Fibroblast of skin of left quadriceps (primary cell): ENCODE results near the gene AGAP1.

Experiments used
- DNase-seq, 2 experiments: peaks; one replicate each; pipeline ENCODE4 v3.0.0-alpha.2; 2013; ENCODE audit warnings: low read depth in 2 of 2

AGAP1 gene

DNA sequence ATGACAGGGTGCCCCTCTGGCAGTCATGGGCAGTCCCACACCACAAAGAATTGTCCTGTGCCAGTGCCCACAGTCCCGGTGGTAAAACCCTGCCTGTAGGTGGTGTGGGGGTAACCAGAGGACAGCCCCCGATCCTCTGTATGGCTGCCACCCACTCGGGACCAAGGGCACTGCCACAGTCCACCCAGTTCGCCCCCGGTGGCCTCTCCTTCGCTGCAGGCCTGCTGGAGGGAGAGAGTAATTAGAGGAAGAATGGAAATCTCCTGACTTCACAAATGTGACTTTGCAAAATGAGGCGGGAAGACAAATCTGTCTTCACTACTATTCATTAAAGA is 663.0 kb downstream of the AGAP1 start:
- DNase-seq, result no peak

DNA sequence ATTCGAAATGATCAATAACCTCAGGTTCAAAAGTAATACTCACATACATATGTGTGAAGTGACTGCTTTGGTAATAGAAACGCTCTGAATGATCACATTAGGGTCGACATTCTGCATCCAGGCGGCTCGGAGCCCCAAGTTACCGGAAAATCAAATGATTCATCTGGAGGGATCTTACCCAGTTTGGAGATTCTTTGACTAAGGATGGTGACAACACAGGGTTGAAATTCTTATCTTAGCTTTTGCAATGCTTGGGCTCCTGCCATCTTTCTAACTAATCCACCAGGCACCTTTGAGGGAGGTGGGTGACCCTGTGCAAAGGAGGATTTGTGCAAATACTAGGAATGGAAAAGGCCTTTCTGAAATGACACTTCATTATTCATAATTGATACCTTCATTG is 663.5 kb downstream of the AGAP1 start:
- DNase-seq, result no peak

DNA sequence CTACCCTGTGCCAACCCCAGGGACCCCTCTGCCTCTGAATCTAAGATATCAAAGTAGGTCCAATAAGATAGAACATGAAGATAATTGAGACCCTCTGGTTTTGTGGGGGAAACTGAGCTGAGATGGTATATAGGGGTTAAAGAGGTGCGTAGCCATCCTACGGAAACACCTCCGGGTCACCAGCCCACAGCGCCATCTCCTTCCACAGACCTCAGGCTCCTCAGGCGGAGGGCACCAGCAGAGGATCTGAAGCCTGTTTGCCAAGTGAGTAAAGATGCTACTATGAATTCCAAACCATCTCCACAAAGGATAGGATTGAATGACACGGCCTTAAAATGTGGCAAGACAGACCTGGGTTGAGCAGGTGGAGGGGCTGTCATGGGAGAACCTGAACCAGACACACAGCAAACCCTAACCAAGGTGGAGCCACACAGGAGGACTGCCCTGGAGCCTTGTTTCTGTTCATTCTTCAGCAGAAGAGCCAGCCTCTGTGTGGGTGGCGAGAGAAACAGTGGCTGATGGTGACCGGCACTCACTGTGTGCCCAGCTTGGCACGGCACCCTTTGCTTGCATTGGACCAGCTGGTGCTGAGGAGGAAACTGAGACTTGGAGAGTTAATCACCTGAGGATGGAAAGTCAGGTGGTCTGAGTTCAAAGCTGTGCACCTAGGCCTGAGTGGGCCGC is 664.1 kb downstream of the AGAP1 start:
- no peak for DNase-seq

DNA sequence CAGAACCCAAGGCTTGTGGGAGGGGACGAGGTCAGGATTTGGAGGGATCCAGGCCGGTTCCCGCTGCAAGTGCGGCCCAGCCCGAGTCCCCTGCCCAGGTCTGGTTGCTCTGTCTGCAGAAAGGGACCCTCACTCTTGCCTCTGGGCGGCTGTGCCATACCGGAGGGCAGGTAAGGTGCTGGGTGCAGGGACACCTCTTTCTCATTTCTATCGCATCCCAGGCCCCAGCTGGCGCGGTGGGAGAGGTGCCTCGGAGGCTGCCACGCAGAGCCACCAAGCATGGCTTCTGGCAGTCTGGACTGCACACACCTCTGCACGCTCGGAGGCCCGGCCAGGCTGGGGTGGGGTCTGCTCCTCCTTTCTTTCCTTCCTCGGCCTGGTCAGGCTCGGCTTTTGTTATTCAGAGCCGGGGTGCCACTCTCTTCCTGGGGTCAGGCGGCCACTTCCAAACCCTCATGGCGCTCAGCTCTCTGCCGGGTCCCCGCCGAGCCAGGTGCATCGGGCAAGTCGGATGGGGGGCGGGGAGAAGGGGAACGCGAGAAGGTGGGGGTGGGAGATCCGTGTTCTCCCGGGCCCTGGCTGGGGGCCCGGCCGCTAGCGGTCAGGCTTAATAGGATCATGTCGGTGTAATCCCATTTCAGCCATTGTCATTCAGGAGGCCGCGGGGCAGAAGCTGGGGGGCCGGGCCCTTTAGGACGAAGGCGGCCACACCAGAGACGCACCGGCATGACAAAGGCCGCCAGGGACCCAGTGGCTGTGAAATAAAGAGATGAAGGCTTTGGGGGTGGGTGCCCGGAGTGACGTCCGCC is 665.3 kb downstream of the AGAP1 start:
- DNase-seq, result no peak

DNA sequence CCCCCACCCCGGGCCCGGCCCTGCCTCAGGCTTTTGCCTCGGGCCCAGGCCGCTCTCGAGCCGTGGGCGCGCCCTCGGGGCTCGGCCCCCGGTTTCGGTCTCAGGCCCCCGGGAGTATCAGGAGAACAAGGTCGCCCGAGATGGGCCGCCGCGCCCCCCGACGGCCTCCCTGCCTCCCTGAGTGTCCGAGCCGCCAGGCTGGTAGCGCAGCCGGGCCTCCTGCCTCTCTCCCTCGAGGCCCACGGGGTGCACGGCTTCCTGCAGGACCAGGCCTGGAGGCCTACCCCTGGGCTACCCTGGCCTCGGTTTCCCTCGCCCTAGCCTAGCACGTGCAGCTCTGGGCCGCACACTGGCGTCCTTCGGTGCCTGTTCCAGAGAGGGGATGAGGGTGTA is 665.9 kb downstream of the AGAP1 start:
- no peak for DNase-seq

DNA sequence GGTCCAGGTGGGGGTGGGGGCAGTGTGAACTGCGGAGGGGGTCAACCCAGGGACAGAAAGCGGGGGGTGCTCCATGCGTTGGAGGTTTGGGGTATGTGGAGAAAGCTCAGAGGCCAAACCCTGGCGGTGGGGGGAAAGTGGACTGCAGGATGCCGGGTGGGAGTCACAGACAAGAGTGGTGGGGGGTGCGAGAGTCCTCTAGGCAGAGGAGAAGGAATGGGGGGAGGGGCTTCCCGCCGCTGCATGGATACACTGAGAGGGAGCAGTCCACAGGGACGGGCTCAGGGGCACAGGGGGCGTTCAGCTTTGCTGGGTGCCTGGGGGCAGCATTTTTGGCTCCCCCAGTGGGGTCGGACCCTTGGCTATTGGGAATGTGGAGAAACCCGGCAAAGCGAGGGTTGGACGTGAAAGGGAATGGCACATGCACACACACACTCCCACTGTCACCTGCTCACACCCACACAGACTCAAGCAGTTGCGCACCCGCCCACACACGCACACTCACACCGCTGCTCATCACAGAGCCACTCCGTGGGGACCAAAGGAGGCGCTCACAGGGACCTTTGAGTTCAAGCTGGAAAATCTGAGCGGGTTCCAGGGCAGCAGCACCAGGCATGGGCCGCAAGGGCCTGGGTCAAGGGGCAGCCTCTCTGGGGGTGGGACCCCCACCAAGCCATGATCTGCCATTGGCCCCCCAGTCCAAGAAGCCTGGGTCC is 666.7 kb downstream of the AGAP1 start:
- DNase-seq, result no peak

DNA sequence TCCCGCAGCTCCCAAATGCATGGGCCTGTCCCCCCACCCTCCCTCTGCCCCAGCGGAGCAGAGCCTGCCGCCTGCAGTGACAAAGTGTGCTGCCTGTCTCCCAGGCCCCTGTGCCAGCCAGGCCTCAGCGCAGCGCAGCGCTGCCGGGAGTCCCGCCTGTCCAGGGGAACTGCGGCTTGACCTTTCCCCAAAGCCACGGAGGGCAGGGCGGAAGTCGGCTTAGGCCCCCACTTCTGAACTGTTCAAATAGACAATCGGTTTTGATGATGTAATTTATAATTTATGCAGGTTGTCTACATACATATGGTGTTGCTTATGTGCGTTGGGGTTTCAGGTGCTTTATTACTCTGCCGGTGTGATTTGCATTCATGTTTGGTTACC is 667.2 kb downstream of the AGAP1 start:
- DNase-seq, result no peak

DNA sequence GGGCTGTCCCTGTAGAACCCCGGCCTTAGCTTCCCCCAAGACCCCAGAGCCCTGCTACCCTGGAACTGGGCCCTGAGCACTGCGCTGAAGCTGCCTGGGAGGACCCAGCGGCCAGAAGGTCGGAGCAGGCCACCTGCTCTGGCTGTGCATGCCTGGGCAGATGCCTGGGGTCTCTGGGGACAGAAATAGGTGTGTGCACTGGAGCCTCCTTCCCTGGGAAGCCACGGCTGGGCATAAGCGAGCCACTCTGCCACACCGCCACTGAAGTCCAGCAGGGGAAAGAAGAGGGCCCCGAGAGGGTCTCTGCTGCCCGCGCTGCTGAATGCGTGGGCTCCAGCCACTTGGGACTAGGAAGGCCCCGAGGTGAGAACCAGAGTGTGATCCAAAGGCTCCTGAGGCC is 667.7 kb downstream of the AGAP1 start:
- DNase-seq, result no peak

DNA sequence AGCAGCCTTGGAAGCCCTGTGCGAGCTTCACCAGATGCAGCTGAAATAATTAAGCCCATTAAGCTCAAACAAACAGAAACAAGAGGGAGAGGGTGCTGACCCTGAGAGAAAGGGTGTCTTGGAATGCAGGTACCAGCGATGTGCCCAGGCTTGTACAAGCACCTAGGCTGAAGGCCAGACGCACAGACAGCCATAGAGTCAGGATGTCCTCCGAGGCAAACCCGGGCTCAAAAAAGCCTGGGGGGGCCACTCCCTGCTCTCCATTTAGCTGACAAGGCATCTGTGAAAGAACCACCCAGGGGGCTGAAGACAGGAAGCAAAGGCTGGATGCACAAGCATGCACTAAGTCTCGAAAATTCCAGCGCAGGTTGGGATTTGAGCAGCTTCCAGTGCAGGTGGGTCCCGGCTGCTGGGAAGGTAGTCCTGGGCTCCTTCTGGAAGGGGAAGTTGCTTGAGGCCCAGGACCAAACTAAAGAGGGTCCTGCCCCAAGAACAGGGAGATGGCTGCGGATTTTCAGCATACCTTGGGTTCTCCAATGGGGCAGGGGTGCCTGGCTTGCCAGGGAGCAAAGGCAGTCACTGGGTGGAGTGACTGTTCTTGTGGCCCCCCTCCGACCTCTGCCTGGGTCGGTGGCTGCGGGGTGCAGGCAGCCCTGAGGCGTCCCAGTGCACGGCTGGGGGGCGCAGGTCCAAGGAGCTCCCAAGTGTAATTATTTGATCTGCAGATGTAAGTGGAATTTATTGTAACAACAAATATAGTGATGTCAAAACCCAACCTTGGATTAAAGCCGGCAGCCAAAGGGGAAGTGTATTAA is 668.4 kb downstream of the AGAP1 start:
- no peak for DNase-seq

DNA sequence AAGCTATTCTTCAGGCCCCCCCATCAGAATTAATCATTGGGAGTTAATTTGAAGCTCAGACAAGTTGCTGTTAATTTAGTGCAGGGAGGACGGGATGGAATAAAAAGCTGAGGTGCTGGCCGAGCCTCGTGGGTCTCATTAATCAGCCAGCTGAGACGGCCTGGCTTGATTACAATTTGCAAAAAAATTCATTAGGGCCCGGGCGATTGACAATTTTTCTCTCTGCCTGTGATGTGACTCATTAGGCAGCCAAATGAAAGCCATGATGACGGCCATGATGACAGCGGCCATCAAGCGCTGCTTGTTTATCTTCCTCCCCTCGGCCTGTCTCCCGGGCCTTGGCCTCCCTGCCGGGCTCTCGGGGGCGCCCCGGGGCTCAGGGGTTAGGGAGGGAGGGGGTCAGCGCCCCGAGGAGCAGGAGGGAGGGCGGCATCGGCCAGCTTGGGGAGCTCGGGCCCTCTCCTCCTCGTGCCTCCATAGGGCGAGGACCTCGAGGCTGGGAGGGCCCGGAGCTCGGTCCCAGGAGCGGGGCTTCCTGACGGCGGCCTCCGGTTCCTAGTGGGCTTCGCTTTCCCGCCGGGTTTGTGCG is 669.1 kb downstream of the AGAP1 start:
- DNase-seq, result no peak

DNA sequence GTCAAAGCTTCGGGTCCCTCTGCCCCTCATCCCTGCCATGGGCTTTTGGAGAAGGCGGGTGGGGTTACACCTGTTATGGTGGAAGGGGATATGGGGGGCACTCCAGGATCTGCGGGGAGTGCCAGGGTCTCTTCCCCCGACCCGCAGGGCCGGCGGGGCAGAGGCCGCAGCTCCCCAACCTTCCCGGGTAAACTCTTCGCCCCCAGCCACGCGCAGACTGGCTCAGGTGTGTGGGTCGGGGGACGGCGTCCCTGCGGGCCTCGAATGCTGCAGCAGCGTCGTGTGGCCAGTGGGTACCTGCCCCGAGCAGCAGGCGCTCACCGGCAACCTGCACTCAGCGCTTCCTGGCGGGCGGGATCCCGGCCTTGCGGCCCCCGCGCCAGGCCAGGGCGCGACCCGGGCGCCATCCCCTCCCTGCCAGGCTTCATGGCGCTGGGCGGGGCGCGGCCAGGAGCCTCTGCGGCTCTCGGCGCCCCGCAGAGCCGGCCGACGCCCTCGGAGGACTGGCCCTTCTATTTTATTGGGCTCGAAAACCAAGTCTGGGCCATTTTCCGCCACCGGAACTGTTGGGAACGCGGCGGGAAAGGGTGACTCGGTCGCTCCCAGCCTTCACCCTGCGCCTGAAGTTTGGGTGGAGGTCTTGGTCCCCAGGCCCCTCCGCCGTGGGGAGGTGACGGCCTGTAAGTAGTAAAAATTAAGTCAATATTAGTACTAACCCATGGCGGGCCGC is 669.8 kb downstream of the AGAP1 start:
- no peak for DNase-seq

DNA sequence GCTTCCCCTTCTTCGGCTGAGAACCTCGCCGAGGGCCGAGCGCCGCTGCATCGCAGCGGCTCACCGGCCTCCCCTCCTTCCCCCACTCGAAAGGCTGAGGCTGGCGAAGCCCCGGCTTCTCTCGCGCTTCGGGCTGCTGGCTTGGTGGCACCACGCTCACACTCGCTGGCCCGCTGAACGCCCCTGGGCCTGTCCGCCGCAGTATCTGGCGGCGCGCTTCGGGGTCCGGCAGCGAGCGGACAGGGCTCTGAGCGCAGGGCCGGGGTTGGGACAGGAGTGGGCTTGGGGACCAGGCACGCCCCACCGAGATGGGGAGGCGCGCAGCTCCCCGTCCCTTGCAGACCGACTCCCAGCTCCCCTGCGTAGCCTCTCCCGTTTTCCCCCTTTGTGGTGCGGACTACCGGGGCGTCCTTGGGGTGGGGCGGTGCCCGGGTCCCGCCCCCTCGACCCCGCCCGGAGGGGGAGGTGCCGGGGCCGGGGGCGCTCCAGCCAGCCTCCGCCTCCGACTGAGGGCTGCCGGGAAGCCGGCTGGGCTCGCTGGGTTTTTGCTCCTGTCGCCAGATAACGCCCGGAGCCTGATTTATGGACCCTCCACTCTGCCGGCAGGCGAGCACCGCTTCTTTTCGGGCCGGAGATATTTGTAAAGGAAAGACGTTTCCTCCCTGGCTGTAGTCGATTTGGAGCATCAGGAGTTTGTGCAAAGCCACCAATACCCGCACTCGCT is 670.5 kb downstream of the AGAP1 start:
- no peak for DNase-seq

DNA sequence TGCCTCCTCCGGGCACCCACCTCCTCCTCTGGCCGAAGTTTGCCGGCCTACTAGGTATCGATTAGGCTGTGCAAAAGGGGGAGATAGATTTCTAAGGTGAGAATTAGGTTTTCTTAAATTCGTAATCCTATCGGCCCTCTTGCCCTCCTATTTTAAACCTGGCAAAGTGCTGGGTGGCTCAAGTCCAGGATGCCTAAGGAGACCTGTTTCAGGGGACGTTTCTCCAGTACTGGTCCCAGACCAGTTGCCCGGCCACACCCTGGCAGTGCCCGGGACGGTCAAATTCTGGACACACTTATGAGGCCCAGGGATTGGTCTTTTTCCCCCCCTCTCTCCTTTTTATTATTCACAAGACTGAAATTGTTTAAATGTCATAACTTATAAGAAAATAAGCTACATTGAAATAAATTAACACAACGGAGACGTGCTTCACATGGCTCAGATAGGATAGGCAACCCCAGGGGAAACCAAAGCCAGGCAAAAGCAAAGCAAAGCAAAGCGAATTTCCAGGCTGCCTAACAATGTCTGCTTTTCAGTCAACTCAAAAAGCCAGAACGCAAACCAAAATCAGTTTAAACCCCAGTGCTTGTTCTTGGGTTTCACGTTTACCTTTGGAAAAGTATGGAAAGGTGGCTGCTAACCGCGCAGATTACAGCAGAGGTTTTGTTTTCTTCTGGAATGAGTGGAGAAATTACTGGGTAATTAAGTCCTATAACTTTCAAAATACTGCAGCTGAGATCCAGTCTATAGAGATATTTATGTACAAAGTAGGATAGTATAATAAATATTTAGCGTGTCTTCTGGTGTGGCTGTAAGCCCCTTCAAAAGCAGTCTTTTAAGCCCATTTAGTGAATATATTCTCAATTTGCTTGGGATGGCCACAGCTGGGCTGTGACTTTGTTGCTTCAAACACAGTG is 671.3 kb downstream of the AGAP1 start:
- DNase-seq, result no peak

DNA sequence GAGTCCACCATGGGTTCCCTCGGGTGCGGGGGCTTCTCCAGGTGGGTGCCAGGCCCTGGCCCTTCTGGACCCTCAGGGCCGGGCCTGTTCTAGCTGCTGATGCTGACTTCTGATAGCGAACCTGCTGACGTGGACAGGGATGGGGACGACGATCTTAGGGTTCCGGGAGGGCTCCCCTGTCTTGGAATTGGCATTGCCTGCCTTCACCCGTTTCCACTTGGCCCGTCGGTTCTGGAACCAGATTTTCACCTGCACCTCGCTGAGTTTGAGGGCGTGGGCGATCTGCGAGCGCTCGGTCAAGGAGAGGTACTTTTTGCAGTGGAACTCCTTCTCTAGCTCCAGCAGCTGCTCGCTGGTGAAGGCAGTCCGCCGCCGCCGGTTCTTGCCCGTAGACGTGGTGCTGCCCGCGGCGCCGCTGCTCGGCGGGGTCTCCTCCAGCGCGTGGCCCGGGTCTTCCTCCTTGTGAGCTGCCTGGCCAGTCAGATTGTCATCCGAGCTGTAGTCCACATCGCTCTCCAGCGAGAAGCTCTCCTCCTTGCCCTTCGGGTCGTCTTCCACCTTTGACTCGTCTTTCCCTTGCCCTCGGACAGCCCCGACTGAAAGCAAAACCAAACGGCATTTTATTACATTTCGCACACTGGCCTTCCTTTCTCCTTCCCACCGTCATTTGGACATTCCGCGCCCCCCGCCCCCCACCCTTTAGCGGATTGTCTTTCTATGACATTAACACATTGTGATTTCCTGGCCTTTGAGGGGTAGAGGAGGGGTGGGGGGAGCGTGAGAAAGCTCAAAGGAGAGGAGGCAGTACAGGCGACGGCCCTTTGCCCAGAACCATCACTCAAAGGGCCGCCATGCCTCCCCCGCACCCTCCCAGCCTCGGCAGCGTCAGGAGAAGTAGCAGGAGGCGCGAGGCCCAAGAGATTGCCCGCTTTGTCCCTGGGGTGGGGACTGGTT is 672.3 kb downstream of the AGAP1 start:
- DNase-seq, result no peak

DNA sequence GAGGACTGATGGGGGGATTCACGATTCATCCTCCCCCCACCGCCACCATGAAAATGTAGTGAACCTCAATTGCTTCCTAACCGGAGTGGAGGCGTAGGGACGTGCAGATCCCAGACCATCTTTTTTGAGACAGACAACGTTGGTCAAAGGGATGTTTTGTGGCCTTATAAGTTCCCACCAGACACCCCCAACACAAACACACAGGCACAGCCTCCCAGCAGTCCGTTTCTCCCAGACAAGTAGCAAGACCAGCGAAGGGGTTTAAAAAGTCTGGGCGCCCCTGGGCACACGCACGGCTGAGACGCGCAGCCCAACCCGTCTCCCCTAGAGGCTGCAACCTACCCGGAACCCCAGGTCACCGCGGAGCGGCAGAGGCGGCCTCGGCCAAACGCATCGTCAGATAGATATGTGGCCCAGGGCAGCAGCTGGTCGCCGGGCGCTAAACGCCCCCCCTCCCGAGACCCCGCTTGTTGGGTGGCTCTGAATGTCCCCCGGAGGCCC is 673.0 kb downstream of the AGAP1 start:
- no peak for DNase-seq

DNA sequence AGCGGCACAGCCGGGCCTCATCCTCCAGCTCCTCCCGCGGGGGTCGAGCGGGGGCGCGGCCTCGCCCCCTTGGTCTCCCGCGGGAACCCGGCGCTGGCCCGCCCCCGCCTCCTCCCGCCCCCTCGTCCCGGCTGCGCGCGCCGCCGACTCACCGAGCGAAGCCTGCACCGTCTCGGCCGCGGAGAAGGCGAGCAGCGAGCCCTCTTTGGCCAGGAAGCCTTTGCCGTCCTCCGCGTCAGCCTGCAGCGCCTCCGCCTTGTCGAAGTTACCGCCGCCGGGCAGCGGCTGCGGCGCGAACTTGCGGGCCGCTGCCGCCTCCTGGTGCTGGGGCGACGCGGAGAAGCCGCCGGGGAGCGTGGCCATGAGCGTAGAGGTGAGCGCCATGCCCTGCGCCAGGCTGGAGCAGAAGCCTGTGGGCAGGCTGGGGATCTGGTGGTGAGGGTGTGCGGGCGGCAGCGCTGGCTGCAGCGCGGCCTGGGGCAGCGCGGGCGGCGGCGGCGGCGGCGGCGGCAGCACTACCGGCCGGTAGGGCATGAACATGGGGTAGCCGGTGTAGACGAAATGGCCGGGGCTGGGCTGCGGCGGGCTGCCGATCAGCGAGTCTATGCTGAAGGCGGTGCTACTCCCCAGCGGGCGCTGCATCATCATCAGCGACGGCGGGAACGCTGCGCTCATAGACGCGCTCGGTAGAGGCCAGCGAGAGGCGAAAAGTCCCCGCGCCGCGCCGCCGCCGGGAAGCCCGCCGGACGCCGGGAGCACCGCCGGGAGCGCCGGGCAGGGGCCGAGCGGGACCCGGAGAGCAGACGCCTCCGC is 673.7 kb downstream of the AGAP1 start:
- no peak for DNase-seq
